HepG2 (cell line): ENCODE measurements around the gene PRELID2. TPM values are rescaled to one million over a fixed set of nuclear protein-coding genes. Genes with fewer than 3 reads are reported as not detected.

Source experiments
- ATAC-seq: fragments of 200-7000 bp; cut with Tn5 transposase; 3 replicates; pipeline ENCODE4 v1.9.1; 2020; ENCODE audit warnings: mild to moderate bottlenecking, moderate library complexity
- BruUV-seq: library from RNA; stranded (reverse); fragments of 400-500 nt; replicated peaks from 2 replicates; lab custom pipeline; 2021; lab: Mats Ljungman, UMichigan
- CTCF ChIA-PET: fragments of 300-600 bp; formaldehyde crosslinking; extraction: SDS; loops from one replicate; lab custom pipeline; 2021; ENCODE audit warnings: low total read pairs, inconsistent platforms, low intra/inter-chr PET ratio; lab: Yijun Ruan, JAX
- POLR2A ChIA-PET: fragments of 350-600 bp; sonication (Branson Sonifier 250); formaldehyde crosslinking; loops from one replicate; lab custom pipeline; 2020; ENCODE audit warnings: antibody characterized with exemption, inconsistent platforms; lab: Yijun Ruan, JAX
- DNase-seq: peaks from one replicate; pipeline ENCODE4 v3.0.0-alpha.2; 2015; ENCODE audit warnings: low spot score
- FAIRE-seq: peaks from 3 replicates; lab custom pipeline; 2011; peaks lifted over from hg19 to GRCh38; lab: Jason Lieb, UNC
- H2AFZ ChIP-seq: one replicate; pipeline ENCODE4 v1.6.1; 2011; ENCODE audit warnings: low read length, inconsistent platforms
- H3K27ac ChIP-seq: fragments of 300-600 bp; 3 replicates; pipeline ENCODE4 v1.8.0; 2011; ENCODE audit warnings: mixed run types, mild to moderate bottlenecking, mixed read lengths, low read length, inconsistent platforms; ENCODE audit not compliant: insufficient read depth; ENCODE audit errors: extremely low read length
- H3K27me3 ChIP-seq, 2 experiments: fragments of 200-600 bp in 1 of 2; 2 replicates in 1 of 2; 3 replicates in 1 of 2; pipeline versions ENCODE4 v1.6.0 to v1.8.0; 2011; ENCODE audit warnings: low read length in 2 of 2, mild to moderate bottlenecking in 2 of 2, moderate library complexity in 2 of 2, inconsistent platforms in 1 of 2; ENCODE audit not compliant: insufficient read depth in 2 of 2, control insufficient read depth in 1 of 2
- H3K36me3 ChIP-seq, 2 experiments: fragments of 200-600 bp in 1 of 2; replicated peaks in 1 of 2; 2 replicates in 1 of 2; 3 replicates in 1 of 2; pipeline versions ENCODE4 v1.5.1 to v1.8.0; 2011; ENCODE audit warnings: low read length in 2 of 2, inconsistent platforms in 1 of 2; ENCODE audit not compliant: insufficient read depth in 2 of 2, control insufficient read depth in 1 of 2
- H3K4me1 ChIP-seq: 2 replicates; pipeline ENCODE4 v1.5.1; 2012; ENCODE audit warnings: low read length, inconsistent platforms; ENCODE audit not compliant: insufficient read depth
- H3K4me2 ChIP-seq: 2 replicates; pipeline ENCODE4 v1.6.0; 2011; ENCODE audit warnings: low read depth, low read length, inconsistent platforms
- H3K4me3 ChIP-seq, 3 experiments: fragments of 200-600 bp in 1 of 3; sonication (generic), shearing (Covaris generic) in 1 of 3; replicated peaks in 1 of 3; 2 replicates each; pipeline ENCODE4 v1.5.1; 2011 to 2016; ENCODE audit warnings: low read length in 3 of 3, inconsistent platforms in 2 of 3, low read depth in 2 of 3, mild to moderate bottlenecking in 2 of 3, control low read depth in 1 of 3, mixed read lengths in 1 of 3; ENCODE audit not compliant: insufficient read depth in 1 of 3
- H3K79me2 ChIP-seq: one replicate; pipeline ENCODE4 v1.6.1; 2011; ENCODE audit warnings: low read length, inconsistent platforms; ENCODE audit not compliant: insufficient read depth
- H3K9ac ChIP-seq: 2 replicates; pipeline ENCODE4 v1.6.0; 2011; ENCODE audit warnings: mild to moderate bottlenecking, low read depth, low read length, inconsistent platforms; ENCODE audit not compliant: insufficient read depth
- H3K9me3 ChIP-seq: 2 replicates; pipeline ENCODE4 v1.5.1; 2012; ENCODE audit warnings: mild to moderate bottlenecking, low read length
- H4K20me1 ChIP-seq: 2 replicates; pipeline ENCODE4 v1.6.0; 2011; ENCODE audit warnings: inconsistent platforms, mild to moderate bottlenecking, low read length, moderate library complexity; ENCODE audit not compliant: insufficient read depth
- CCAR2 ChIP-seq: fragments of 200-400 bp; formaldehyde crosslinking; optimal IDR thresholded peaks from 2 replicates; pipeline ENCODE3; 2018; ENCODE audit warnings: low read depth, mild to moderate bottlenecking, low read length, moderate library complexity
- KDM3A ChIP-seq: IDR thresholded peaks from 2 replicates; pipeline ENCODE4 v1.6.1; 2018; ENCODE audit warnings: low read depth, missing compliant biosample characterization
- MAZ ChIP-seq, 2 experiments: sonication (generic) in 1 of 2; formaldehyde crosslinking in 1 of 2; IDR thresholded peaks; 2 replicates each; pipeline versions ENCODE4 v1.5.0 to v1.6.1; 2012 to 2020; ENCODE audit warnings: low read depth in 2 of 2, mild to moderate bottlenecking in 2 of 2, borderline replicate concordance in 1 of 2, improper control_type of control experiment in 1 of 2, low read length in 1 of 2, missing genetic modification reagents in 1 of 2, moderate library complexity in 1 of 2
- NR2F2 ChIP-seq: IDR thresholded peaks from 2 replicates; pipeline ENCODE4 v1.6.1; 2012; ENCODE audit warnings: low read depth, inconsistent platforms, borderline replicate concordance
- ONECUT2 ChIP-seq: sonication (generic); formaldehyde crosslinking; IDR thresholded peaks from 2 replicates; pipeline ENCODE4 v1.4.0; 2020; ENCODE audit warnings: missing genetic modification reagents
- SIN3A ChIP-seq: IDR thresholded peaks from 2 replicates; pipeline ENCODE4 v1.6.1; 2011; ENCODE audit warnings: low read depth, mild to moderate bottlenecking, control low read depth, low read length, borderline replicate concordance
- SNAI1 ChIP-seq: sonication (generic); formaldehyde crosslinking; IDR thresholded peaks from 2 replicates; pipeline ENCODE4 v1.5.0; 2020; ENCODE audit warnings: mild to moderate bottlenecking, missing genetic modification reagents, borderline replicate concordance
- TEAD2 ChIP-seq: sonication (generic); formaldehyde crosslinking; IDR thresholded peaks from 2 replicates; pipeline ENCODE4 v1.9.0; 2021; ENCODE audit warnings: missing genetic modification reagents
- TRIM22 ChIP-seq: fragments of 450-650 bp; IDR thresholded peaks from 2 replicates; pipeline ENCODE4 v1.6.1; 2017
- YEATS4 ChIP-seq: sonication (generic); formaldehyde crosslinking; IDR thresholded peaks from 2 replicates; pipeline ENCODE4 v1.4.0; 2020; ENCODE audit warnings: missing genetic modification reagents, borderline replicate concordance
- ZNF253 ChIP-seq: sonication (generic); formaldehyde crosslinking; IDR thresholded peaks from 2 replicates; pipeline ENCODE4 v1.8.0; 2022; ENCODE audit warnings: mild to moderate bottlenecking, missing genetic modification reagents, borderline replicate concordance
- ZNF414 ChIP-seq: sonication (generic); formaldehyde crosslinking; IDR thresholded peaks from 2 replicates; pipeline ENCODE4 v1.5.0; 2020; ENCODE audit warnings: missing genetic modification reagents
- ZNF564 ChIP-seq: sonication (generic); formaldehyde crosslinking; IDR thresholded peaks from 2 replicates; pipeline ENCODE4 v1.8.1; 2023; ENCODE audit warnings: mild to moderate bottlenecking, missing genetic modification reagents
- ZNF710 ChIP-seq: sonication (generic); formaldehyde crosslinking; IDR thresholded peaks from 2 replicates; pipeline ENCODE4 v1.5.0; 2020; ENCODE audit warnings: mild to moderate bottlenecking, missing genetic modification reagents, borderline replicate concordance
- whole genome bisulfite sequencing: methylation state at CpG from one replicate; pipeline ENCODE4 v1.1.6; 2017; ENCODE audit warnings: low lambda C conversion rate; 5-methylcytosine and 5-hydroxymethylcytosine counted together
- in situ Hi-C: cut with HindIII; loops from 2 replicates; pipeline ENCODE4 v1.10.0; 2017; ENCODE audit warnings: low pct_unique_long_range_greater_than_20kb; ENCODE audit not compliant: extremely low pct_ligation_motif_present
- intact Hi-C: fragments of 100-400 bp; cut with micrococcal nuclease; formaldehyde crosslinking; loops from one replicate; pipeline ENCODE4 v1.10.0; 2022; ENCODE audit not compliant: unreplicated experiment
- polyA plus RNA-seq, 8 experiments: library from polyadenylated mRNA; depleted of rRNA in 3 of 8; stranded (reverse) in 7 of 8; unstranded in 1 of 8; fragments of >200 nt; fragmentation: Illumina TruSeq in 4 of 8; extraction: Trizol in 4 of 8; gene quantifications; 2 replicates each; pipeline versions ENCODE4 v1.2.1 to v1.2.3, GENCODE V29; 2011 to 2016; ENCODE audit warnings: low read depth in 4 of 8, missing spikeins in 1 of 8, mixed read lengths in 1 of 8; ENCODE audit not compliant: insufficient read depth in 1 of 8
- total RNA-seq, 5 experiments: library from RNA; depleted of rRNA; stranded (reverse); fragments of >200 nt; fragmentation: Illumina TruSeq; extraction: Trizol; gene quantifications; 2 replicates each; pipeline ENCODE4 v1.2.3, GENCODE V29; 2016; ENCODE audit warnings: low read depth in 1 of 5

Gene PRELID2
- total and polyA plus RNA-seq, 2 of the 13 experiments (the other 11 are each of a cell fraction or from before 2014, with no cell fraction given) = 10.0 to 22.9 TPM

DNA sequence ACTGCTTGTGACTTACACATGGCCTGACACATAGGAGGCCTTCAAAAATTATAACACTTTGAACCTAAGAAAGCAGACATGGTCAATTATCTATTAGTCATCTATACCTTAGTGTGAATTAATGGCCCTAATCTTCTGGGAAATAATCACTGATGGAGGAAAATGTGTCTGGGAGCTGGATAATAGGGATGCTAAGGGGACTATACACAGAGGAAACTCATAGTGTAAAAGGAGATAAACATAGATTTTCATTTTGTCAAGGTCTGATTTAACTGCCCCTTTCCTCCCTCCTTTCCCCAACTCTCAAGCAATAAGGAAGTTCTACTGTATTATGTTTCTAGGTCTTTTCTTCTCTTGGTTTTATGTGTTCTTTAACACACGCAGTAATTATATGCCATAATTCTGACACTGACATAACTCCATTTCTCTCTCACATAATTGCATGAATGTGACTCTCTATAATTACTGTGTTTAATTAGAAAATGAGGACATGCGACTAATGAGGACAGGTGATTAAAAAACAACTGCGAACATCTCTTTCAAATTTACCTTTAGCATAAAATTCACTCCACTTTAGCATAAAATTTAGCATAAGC, 18.7 kb upstream of the PRELID2 start:
- H3K9ac ChIP-seq = no peak overlapping the region
- CTCF ChIA-PET = no interaction called here

GRCh38 chr5:145852990-145853389, 17.8 kb upstream of the PRELID2 start:
- Histone ChIP-seq H3K79me2 (no peaks in the 10 kb centered on the region), H2AFZ (no peak overlapping the region), H3K9ac (no peak overlapping the region)

More for the DNA sequence above, 18.7 kb upstream of the PRELID2 start:
- no peak overlapping the region for H3K27ac ChIP-seq
- no peak overlapping the region for H2AFZ ChIP-seq
- ATAC-seq = no peak
- no TSS peak for BruUV-seq
- no peak for DNase-seq
- H3K27me3 ChIP-seq = no peaks in the 10 kb centered on the region
- H3K4me3 ChIP-seq = no peak overlapping the region
- no peaks in the 10 kb centered on the region for H4K20me1 ChIP-seq
- POLR2A ChIA-PET = interaction anchor here (2.9 kb wide), 1 partner anchor 18 kb away, joined by 17 read pairs; the partner anchor contains the start of gene PRELID2
- intact Hi-C loops (loop anchor here (10.0 kb wide), 1 partner anchor 121 kb away; no protein-coding TSS in a partner anchor), in situ Hi-C loops (no loop called here)
- H3K36me3 ChIP-seq = no peaks in the 10 kb centered on the region
- TF ChIP-seq CCAR2 (no peak), KDM3A (no peak), NR2F2 (no peak), ZNF564 (CRISPR knock-in tag) (no peak), ONECUT2 (no peak), ZNF253 (CRISPR knock-in tag) (no peak), SIN3A (no peak), MAZ (IDR thresholded peaks at IDR 0.05; ENCODE audit: borderline replicate concordance, low read depth, low read length) (no peak), MAZ (CRISPR knock-in tag; IDR thresholded peaks at IDR 0.05; ENCODE audit: low read depth) (no peak), TEAD2 (no peak)
- TF ChIP-seq, all 625 proteins: peak for 0
- Histone ChIP-seq H3K79me2 (no peaks in the 10 kb centered on the region), H3K4me1 (peaks cover 35% of the 10 kb centered on the region), H3K4me2 (no peak overlapping the region), H3K9me3 (no peaks in the 10 kb centered on the region)
- no peak for FAIRE-seq
- 94% methylated on average over 3 of the region's 3 CpGs for WGBS

More at GRCh38 chr5:145852990-145853389, 17.8 kb upstream of the PRELID2 start:
- DNase-seq = no peak
- H3K4me1 ChIP-seq = peaks cover 30% of the 10 kb centered on the region
- H4K20me1 ChIP-seq = no peaks in the 10 kb centered on the region
- 0 out of 5 replicates have a peak, but pooled peaks cover 0 to under 1% of the 10 kb centered on the region in 2 experiments for H3K27me3 ChIP-seq
- intact Hi-C loops = loop anchor here (10.0 kb wide), 1 partner anchor 122 kb away; no protein-coding TSS in a partner anchor
- in situ Hi-C loops = no loop called here
- WGBS = no CpG with 5 or more reads among the region's 3 CpGs
- no peak overlapping the region for H3K4me2 ChIP-seq
- FAIRE-seq = no peak
- CTCF ChIA-PET = no interaction called here
- H3K27ac ChIP-seq = no peak overlapping the region
- POLR2A ChIA-PET = no interaction called here
- no peak overlapping the region for H3K4me3 ChIP-seq
- no peak for TF ChIP-seq SNAI1 (CRISPR knock-in tag)
- no peak for TF ChIP-seq TRIM22
- TF ChIP-seq ZNF710 (CRISPR knock-in tag) = no peak
- TF ChIP-seq SIN3A = no peak
- TF ChIP-seq YEATS4 (CRISPR knock-in tag) = no peak
- no peak for TF ChIP-seq ZNF414 (CRISPR knock-in tag)
- H3K36me3 ChIP-seq = no peaks in the 10 kb centered on the region
- no TSS peak for BruUV-seq
- H3K9me3 ChIP-seq = no peaks in the 10 kb centered on the region
- no peak for ATAC-seq
